ENCODE data around the gene RCAN2.

RCAN2 gene

DNA sequence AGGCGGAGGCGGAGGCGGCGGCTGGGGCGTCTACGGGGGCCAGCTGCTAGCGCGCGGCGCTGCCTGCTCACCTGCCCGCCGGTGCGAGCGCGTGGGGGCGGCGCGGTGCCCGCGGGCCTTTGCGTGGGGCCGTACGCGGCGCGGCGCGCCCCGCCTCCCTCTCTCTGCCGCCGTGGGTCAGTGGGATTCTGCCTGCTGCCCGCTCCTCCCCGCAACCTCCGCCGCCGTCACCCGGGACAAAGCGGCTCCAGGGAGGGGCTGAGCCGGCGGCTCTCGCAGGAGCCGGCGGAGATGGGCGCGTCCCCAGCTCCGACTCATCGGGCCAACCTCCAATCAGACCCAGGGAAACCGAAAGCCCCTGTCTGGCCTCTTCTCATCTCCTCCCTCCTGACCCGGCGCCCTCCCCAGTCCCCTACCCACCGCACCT, at the start of gene RCAN2:
Gene RCAN2, minus strand, starts transcription at position 249 of the 427 bp plus-strand sequence.
- no peak within 1 kb of the TSS for H3K27ac ChIP-seq (ENCODE audit: poor library complexity, severe bottlenecking)
- no peaks in the 10 kb centered on the region for H3K36me3 ChIP-seq (ENCODE audit: low read depth)
- no peaks in the 10 kb centered on the region for H3K4me1 ChIP-seq (ENCODE audit: insufficient read depth, poor library complexity, severe bottlenecking)
- ATAC-seq (ENCODE audit: low read depth) (peak; percentile 77), DNase-seq (ENCODE audit: low spot score) (no peak)
- TF ChIP-seq, protein P1, sequence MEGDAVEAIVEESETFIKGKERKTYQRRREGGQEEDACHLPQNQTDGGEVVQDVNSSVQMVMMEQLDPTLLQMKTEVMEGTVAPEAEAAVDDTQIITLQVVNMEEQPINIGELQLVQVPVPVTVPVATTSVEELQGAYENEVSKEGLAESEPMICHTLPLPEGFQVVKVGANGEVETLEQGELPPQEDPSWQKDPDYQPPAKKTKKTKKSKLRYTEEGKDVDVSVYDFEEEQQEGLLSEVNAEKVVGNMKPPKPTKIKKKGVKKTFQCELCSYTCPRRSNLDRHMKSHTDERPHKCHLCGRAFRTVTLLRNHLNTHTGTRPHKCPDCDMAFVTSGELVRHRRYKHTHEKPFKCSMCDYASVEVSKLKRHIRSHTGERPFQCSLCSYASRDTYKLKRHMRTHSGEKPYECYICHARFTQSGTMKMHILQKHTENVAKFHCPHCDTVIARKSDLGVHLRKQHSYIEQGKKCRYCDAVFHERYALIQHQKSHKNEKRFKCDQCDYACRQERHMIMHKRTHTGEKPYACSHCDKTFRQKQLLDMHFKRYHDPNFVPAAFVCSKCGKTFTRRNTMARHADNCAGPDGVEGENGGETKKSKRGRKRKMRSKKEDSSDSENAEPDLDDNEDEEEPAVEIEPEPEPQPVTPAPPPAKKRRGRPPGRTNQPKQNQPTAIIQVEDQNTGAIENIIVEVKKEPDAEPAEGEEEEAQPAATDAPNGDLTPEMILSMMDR (IDR thresholded peaks at IDR 0.05; ENCODE audit: poor library complexity, severe bottlenecking), result no peak
- peak within 1 kb of the TSS; percentile 38 for H3K4me3 ChIP-seq (ENCODE audit: severe bottlenecking)
- H3K27me3 ChIP-seq (ENCODE audit: insufficient read depth, poor library complexity, severe bottlenecking), result peaks cover 66% of the 10 kb centered on the region
- no peaks in the 10 kb centered on the region for H3K9me3 ChIP-seq (ENCODE audit: severe bottlenecking)

GRCh38 chr6:46539866-46540265, 48.6 kb upstream of the RCAN2 start:
- Histone ChIP-seq H3K9me3 (ENCODE audit: severe bottlenecking) (no peaks in the 10 kb centered on the region), H3K4me3 (ENCODE audit: severe bottlenecking) (no peak overlapping the region), H3K27ac (ENCODE audit: poor library complexity, severe bottlenecking) (no peak overlapping the region), H3K27me3 (ENCODE audit: insufficient read depth, poor library complexity, severe bottlenecking) (peaks cover 7% of the 10 kb centered on the region), H3K36me3 (ENCODE audit: low read depth) (no peaks in the 10 kb centered on the region), H3K4me1 (ENCODE audit: insufficient read depth, poor library complexity, severe bottlenecking) (no peaks in the 10 kb centered on the region)
- TF ChIP-seq, protein P1 (IDR thresholded peaks at IDR 0.05; ENCODE audit: poor library complexity, severe bottlenecking), result no peak
- DNase-seq (ENCODE audit: low spot score) (no peak), ATAC-seq (ENCODE audit: low read depth) (no peak)

DNA sequence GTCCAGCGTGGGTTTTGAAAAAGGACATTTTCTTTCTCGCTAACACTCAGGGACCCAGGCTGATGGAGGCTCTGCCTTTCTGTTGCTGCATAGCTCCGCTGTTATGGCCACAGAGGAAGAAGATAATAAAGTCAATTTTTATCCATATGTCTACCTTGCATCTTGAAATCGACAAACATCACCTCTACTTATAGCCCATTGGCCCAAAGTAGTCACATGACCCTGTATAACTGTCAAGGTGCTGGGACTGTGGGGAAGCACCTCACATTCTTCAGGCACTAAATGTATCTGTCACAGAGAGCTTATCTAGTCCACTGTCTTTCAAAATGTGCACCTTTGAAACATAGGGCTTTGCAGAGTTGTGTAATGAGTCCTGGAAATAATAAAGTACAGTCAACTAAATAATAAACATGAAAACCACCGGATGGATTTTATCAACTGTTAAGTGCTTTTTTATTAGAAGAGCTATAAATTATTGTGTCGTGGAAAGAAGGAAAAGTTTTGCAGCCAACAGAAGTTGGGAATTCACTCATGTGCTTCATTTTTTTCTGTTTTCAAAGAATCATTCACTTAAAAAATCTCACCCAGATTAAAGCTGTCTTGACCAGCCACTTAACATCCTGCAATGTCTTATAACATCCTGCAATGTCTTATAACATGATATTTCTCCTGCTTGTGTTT, 47.7 kb upstream of the RCAN2 start:
- TF ChIP-seq, protein P1 (IDR thresholded peaks at IDR 0.05; ENCODE audit: poor library complexity, severe bottlenecking), result no peak
- DNase-seq (ENCODE audit: low spot score), result no peak
- H3K4me1 ChIP-seq (ENCODE audit: insufficient read depth, poor library complexity, severe bottlenecking), result no peaks in the 10 kb centered on the region
- no peaks in the 10 kb centered on the region for H3K36me3 ChIP-seq (ENCODE audit: low read depth)
- H3K4me3 ChIP-seq (ENCODE audit: severe bottlenecking), result no peak overlapping the region
- ATAC-seq (ENCODE audit: low read depth), result no peak
- no peaks in the 10 kb centered on the region for H3K9me3 ChIP-seq (ENCODE audit: severe bottlenecking)
- H3K27me3 ChIP-seq (ENCODE audit: insufficient read depth, poor library complexity, severe bottlenecking), result peaks cover 7% of the 10 kb centered on the region
- H3K27ac ChIP-seq (ENCODE audit: poor library complexity, severe bottlenecking), result no peak overlapping the region

DNA sequence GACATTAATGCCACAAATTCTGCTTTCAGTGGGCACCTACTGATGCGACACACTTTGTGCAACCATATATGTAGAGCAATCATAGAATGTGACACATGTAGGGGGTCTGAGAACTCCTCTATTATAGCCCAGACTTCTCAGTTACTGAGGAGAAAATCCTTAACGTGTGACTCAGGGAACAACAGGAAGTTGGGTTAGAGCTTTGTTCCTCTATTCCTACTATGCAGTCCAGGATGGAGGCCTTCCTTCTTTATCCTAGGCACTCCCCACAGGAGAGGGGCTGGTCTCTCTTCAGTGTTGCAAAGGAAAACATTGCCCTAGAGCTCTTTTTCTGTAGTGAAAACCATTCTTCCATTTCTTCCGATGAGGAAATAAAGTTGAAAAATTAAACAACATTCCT, 39.6 kb upstream of the RCAN2 start:
- no peak for ATAC-seq (ENCODE audit: low read depth)
- no peaks in the 10 kb centered on the region for H3K36me3 ChIP-seq (ENCODE audit: low read depth)

More for the DNA sequence above, 39.6 kb upstream of the RCAN2 start:
- no peak overlapping the region for H3K27ac ChIP-seq (ENCODE audit: poor library complexity, severe bottlenecking)
- H3K4me1 ChIP-seq (ENCODE audit: insufficient read depth, poor library complexity, severe bottlenecking), result no peaks in the 10 kb centered on the region
- peaks cover 5% of the 10 kb centered on the region for H3K27me3 ChIP-seq (ENCODE audit: insufficient read depth, poor library complexity, severe bottlenecking)
- H3K9me3 ChIP-seq (ENCODE audit: severe bottlenecking), result no peaks in the 10 kb centered on the region
- DNase-seq (ENCODE audit: low spot score), result no peak
- TF ChIP-seq, protein P1 (IDR thresholded peaks at IDR 0.05; ENCODE audit: poor library complexity, severe bottlenecking), result no peak
- no peak overlapping the region for H3K4me3 ChIP-seq (ENCODE audit: severe bottlenecking)

All from RWPE2 (cell line).